NT2/D1 (cell line): ENCODE results near the gene FOXP1.

Experiments
- SUZ12 ChIP-seq: IDR thresholded peaks from 2 replicates; pipeline ENCODE4 v1.6.1; 2011; ENCODE audit not compliant: insufficient read length, insufficient read depth; ENCODE audit errors: extremely low read depth
- YY1 ChIP-seq: IDR thresholded peaks from 2 replicates; pipeline ENCODE4 v1.6.1; 2011; ENCODE audit not compliant: insufficient read length, insufficient read depth
- ZNF274 ChIP-seq: IDR thresholded peaks from 2 replicates; pipeline ENCODE4 v1.6.1; 2011; ENCODE audit warnings: mild to moderate bottlenecking, low read depth, low read length

GRCh38 chr3:71563827-71564226, 19.7 kb downstream of the FOXP1 start:
- no peak for TF ChIP-seq SUZ12
- TF ChIP-seq ZNF274: no peak
- TF ChIP-seq YY1: no peak
